Thyroid gland (tissue), 4 donors: ENCODE measurements around the gene BCAS3. TPM values are rescaled to one million over a fixed set of nuclear protein-coding genes. Genes with fewer than 3 reads are reported as not detected.

ENCODE experiments used
- DNase-seq, 2 donors: peaks; one replicate each; pipeline ENCODE4 v3.0.0-alpha.2; 2019
- H3K27ac ChIP-seq, 3 donors: fragments of 200-600 bp; sonication (generic); 1 replicate in 2 of 3; 2 replicates in 1 of 3; pipeline ENCODE4 v1.5.1; 2016 to 2019; ENCODE audit warnings: mild to moderate bottlenecking in 1 of 3, moderate library complexity in 1 of 3
- H3K27me3 ChIP-seq: fragments of 200-600 bp; sonication (generic); one replicate; pipeline ENCODE4 v1.5.1; 2019
- H3K36me3 ChIP-seq, 2 donors: fragments of 200-600 bp; sonication (generic); one replicate each; pipeline ENCODE4 v1.5.1; 2016 to 2019
- H3K4me1 ChIP-seq, 2 donors: fragments of 200-600 bp; sonication (generic); one replicate each; pipeline ENCODE4 v1.5.1; 2017 to 2019
- H3K4me3 ChIP-seq, 3 donors: fragments of 200-600 bp; sonication (generic); replicated peaks in 1 of 3; 1 replicate in 2 of 3; 2 replicates in 1 of 3; pipeline ENCODE4 v1.5.1; 2016; ENCODE audit warnings: mild to moderate bottlenecking in 1 of 3
- H3K9me3 ChIP-seq: fragments of 200-600 bp; sonication (generic); one replicate; pipeline ENCODE4 v1.5.1; 2017
- CTCF ChIP-seq, 6 experiments: fragments of 200-600 bp in 3 of 6; fragments of 450-650 bp in 3 of 6; sonication (generic) in 3 of 6; IDR thresholded peaks; one replicate each; pipeline ENCODE4 v1.5.1; 2016 to 2019; ENCODE audit warnings: antibody characterized with exemption in 6 of 6, mild to moderate bottlenecking in 2 of 6, inconsistent platforms in 1 of 6, moderate library complexity in 1 of 6
- POLR2A ChIP-seq, 2 donors: fragments of 450-650 bp; IDR thresholded peaks; one replicate each; pipeline ENCODE4 v1.6.1; 2017; ENCODE audit warnings: antibody characterized with exemption in 2 of 2, mild to moderate bottlenecking in 2 of 2, moderate library complexity in 1 of 2
- WGBS, 2 donors: methylation state at CpG; one replicate each; pipeline ENCODE4 v1.1.5; 2017; 5-methylcytosine and 5-hydroxymethylcytosine counted together
- intact Hi-C: fragments of 100-400 bp; cut with DNase I; formaldehyde crosslinking; loops from one replicate; pipeline ENCODE4 v1.15.1; 2023
- total RNA-seq, 4 donors: library from RNA; depleted of rRNA; stranded (reverse); fragments of >200 nt; gene quantifications; one replicate each; pipeline ENCODE4 v1.2.3, GENCODE V29; 2016

Gene BCAS3
- total RNA-seq, 4 donors from 2014 or later = 41.8 to 78.7 (median 51.6) TPM

GRCh38 chr17:61368832-61369450 is 691.3 kb downstream of the BCAS3 start:
- TF ChIP-seq POLR2A (IDR thresholded peaks at IDR 0.05) (no peak), CTCF (IDR thresholded peaks at IDR 0.05) (no peak)
- intact Hi-C loops = no loop called here
- H3K4me3 ChIP-seq = no peak overlapping the region
- H3K27ac ChIP-seq = peak overlapping the region in 1 of 3 donors; percentile 39
- 61 to 70% methylated on average over 5 to 7 of the region's 7 CpGs for WGBS, 2 donors
- no peaks in the 10 kb centered on the region for H3K9me3 ChIP-seq
- no peaks in the 10 kb centered on the region for H3K36me3 ChIP-seq
- peaks cover 28 to 34% of the 10 kb centered on the region in 2 donors for H3K4me1 ChIP-seq
- DNase-seq = peak; percentile 26 to 39
- H3K27me3 ChIP-seq = no peaks in the 10 kb centered on the region

GRCh38 chr17:61369751-61370150 is 692.1 kb downstream of the BCAS3 start:
- DNase-seq = no peak
- Histone ChIP-seq H3K4me1 (peaks cover 28 to 34% of the 10 kb centered on the region in 2 donors), H3K36me3 (no peaks in the 10 kb centered on the region), H3K27me3 (no peaks in the 10 kb centered on the region), H3K4me3 (no peak overlapping the region), H3K27ac (peak overlapping the region in 1 of 3 donors; percentile 39), H3K9me3 (no peaks in the 10 kb centered on the region)
- 95 to 96% methylated on average over 10 of the region's 10 CpGs for WGBS, 2 donors
- TF ChIP-seq POLR2A (IDR thresholded peaks at IDR 0.05) = no peak
- TF ChIP-seq CTCF (IDR thresholded peaks at IDR 0.05) = no peak
- intact Hi-C loops = no loop called here

- H3K9me3 ChIP-seq = no peaks in the 10 kb centered on the region
- H3K27me3 ChIP-seq = no peaks in the 10 kb centered on the region
- DNase-seq = no peak
- H3K4me1 ChIP-seq = peaks cover 28 to 34% of the 10 kb centered on the region in 2 donors
- intact Hi-C loops = no loop called here
- no peak for TF ChIP-seq POLR2A (IDR thresholded peaks at IDR 0.05)
- TF ChIP-seq CTCF (IDR thresholded peaks at IDR 0.05) = no peak
- H3K27ac ChIP-seq = no peak overlapping the region
- 94 to 100% methylated on average over 1 of the region's 1 CpG for WGBS, 2 donors
- H3K36me3 ChIP-seq = no peaks in the 10 kb centered on the region
- no peak overlapping the region for H3K4me3 ChIP-seq
These were observed 693.5 kb downstream of the BCAS3 start for GRCh38 chr17:61371179-61371578.

GRCh38 chr17:61371606-61372005 is 694.0 kb downstream of the BCAS3 start:
- 93% methylated on average over 8 of the region's 8 CpGs for WGBS, 2 donors
- Histone ChIP-seq H3K27me3 (no peaks in the 10 kb centered on the region), H3K4me1 (peaks cover 28 to 34% of the 10 kb centered on the region in 2 donors), H3K27ac (no peak overlapping the region), H3K9me3 (no peaks in the 10 kb centered on the region), H3K36me3 (no peaks in the 10 kb centered on the region), H3K4me3 (no peak overlapping the region)
- no peak for DNase-seq
- intact Hi-C loops = no loop called here
- TF ChIP-seq CTCF (IDR thresholded peaks at IDR 0.05) = no peak
- no peak for TF ChIP-seq POLR2A (IDR thresholded peaks at IDR 0.05)

- DNase-seq = no peak
- peaks cover 22 to 26% of the 10 kb centered on the region in 2 donors for H3K4me1 ChIP-seq
- TF ChIP-seq POLR2A (IDR thresholded peaks at IDR 0.05) (no peak), CTCF (IDR thresholded peaks at IDR 0.05) (no peak)
- H3K27me3 ChIP-seq = no peaks in the 10 kb centered on the region
- WGBS, 2 donors = 84 to 91% methylated on average over 9 of the region's 9 CpGs
- no peaks in the 10 kb centered on the region for H3K36me3 ChIP-seq
- no peak overlapping the region for H3K27ac ChIP-seq
- no peak overlapping the region for H3K4me3 ChIP-seq
- intact Hi-C loops = no loop called here
- H3K9me3 ChIP-seq = no peaks in the 10 kb centered on the region
These were observed 694.8 kb downstream of the BCAS3 start for GRCh38 chr17:61372436-61372835.
